Measurements from ENCODE around the gene BPIFB6. TPM values are rescaled to one million over a fixed set of nuclear protein-coding genes. Genes with fewer than 3 reads are reported as not detected.

The BPIFB6 gene
- polyA plus RNA-seq, 1 donor (not counting 4 experiments of a cell fraction or from before 2014, with no cell fraction given), result not detected

DNA sequence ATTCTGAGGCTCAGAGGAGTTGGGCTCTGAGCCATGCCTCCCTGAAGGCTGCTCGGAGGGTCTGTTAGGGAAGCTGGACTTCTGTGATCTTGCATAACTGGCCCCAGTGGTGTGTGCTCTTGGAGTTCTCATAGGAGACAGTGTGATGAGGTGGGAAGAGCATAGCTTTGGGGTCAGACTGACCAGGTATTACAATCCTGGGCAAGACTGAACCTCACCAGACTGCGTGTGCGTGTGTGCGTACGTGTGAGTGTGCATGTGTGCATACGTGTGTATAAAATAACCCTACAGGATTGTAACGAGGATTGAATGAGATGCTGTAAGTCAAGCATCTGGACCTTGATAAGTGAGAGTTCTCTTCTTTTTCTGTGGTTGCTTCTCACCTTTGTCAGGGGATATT lies 13.9 kb upstream of the BPIFB6 start:
- no peak overlapping the region for H3K4me3 ChIP-seq (ENCODE audit: control insufficient read depth in 2 of 3, extremely low read depth in 1 of 3, insufficient read depth in 2 of 3, low read depth in 1 of 3, low read length in 3 of 3)
- H2AFZ ChIP-seq (ENCODE audit: control insufficient read depth, low read length), result no peak overlapping the region
- H3K27me3 ChIP-seq (ENCODE audit: control insufficient read depth, extremely low read depth, insufficient read depth, low read length), result no peaks in the 10 kb centered on the region
- H3K9ac ChIP-seq (ENCODE audit: control insufficient read depth, extremely low read depth, insufficient read depth, low read length), result no peak overlapping the region
- no peaks in the 10 kb centered on the region for H3K9me1 ChIP-seq (ENCODE audit: control insufficient read depth, extremely low read depth, insufficient read depth, low read length)
- DNase-seq (ENCODE audit: low read depth, low spot score), result no peak
- no peak overlapping the region for H3K27ac ChIP-seq (ENCODE audit: control insufficient read depth, insufficient read depth, low read length)
- no peaks in the 10 kb centered on the region for H4K20me1 ChIP-seq (ENCODE audit: control insufficient read depth, extremely low read depth, insufficient read depth, low read length)
- H3K36me3 ChIP-seq (ENCODE audit: control insufficient read depth in 2 of 2, extremely low read depth in 1 of 2, insufficient read depth in 2 of 2, low read length in 2 of 2), result no peaks in the 10 kb centered on the region
- TF ChIP-seq CTCF (optimal IDR thresholded peaks at IDR 0.05 in 1 of 3, IDR thresholded peaks at IDR 0.05 in 1 of 3, conservative IDR thresholded peaks at IDR 0.05 in 1 of 3; ENCODE audit: extremely low read depth in 1 of 3, insufficient read depth in 2 of 3, low read length in 3 of 3), result no peak
- no peak for TF ChIP-seq EZH2 (IDR thresholded peaks at IDR 0.05; ENCODE audit: low read length)
- no peak for FAIRE-seq
- no peaks in the 10 kb centered on the region for H3K79me2 ChIP-seq (ENCODE audit: control insufficient read depth, insufficient read depth, low read length)
- no peak overlapping the region for H3K4me2 ChIP-seq (ENCODE audit: control insufficient read depth, extremely low read depth, insufficient read depth, low read depth, low read length)
- dilution Hi-C loops (cut with MboI; ENCODE audit: extremely low pct_ligation_motif_present, low sequenced_read_pairs), result no loop called here
- no peaks in the 10 kb centered on the region for H3K9me3 ChIP-seq (ENCODE audit: control insufficient read depth, low read depth, low read length)
- H3K4me1 ChIP-seq (ENCODE audit: control insufficient read depth, extremely low read depth, insufficient read depth, low read length), result no peaks in the 10 kb centered on the region

DNA sequence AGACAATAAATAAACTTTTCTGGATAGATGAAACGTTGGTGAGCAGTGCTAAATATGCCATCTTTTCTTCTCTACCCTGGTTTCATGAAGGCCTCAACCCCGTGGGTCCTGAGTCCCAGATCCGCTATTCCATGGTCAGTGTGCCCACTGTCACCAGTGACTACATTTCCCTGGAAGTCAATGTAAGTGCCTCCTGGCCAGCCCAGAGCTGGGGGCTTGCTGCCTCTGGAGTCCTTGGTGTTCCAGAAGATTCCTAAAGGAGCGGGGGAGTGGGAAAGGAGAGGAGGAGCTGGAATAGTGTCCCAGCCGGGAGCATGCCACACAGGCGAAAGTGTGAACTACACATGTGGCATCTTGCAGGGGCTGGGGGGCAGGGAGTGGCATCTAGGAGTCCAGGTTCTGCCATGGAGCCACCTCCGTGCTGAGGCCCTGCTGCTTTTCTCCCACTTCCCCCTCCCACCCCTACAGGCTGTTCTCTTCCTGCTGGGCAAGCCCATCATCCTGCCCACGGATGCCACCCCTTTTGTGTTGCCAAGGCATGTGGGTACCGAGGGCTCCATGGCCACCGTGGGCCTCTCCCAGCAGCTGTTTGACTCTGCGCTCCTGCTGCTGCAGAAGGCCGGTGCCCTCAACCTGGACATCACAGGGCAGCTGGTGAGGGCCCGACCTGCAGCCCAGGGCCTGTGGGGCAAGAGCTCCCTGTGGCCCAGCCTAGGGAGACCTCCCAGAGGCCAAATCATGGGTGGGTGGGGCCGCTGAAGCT lies 13.1 kb upstream of the BPIFB6 start:
- TF ChIP-seq EZH2 (IDR thresholded peaks at IDR 0.05; ENCODE audit: low read length) (no peak), CTCF (optimal IDR thresholded peaks at IDR 0.05 in 1 of 3, IDR thresholded peaks at IDR 0.05 in 1 of 3, conservative IDR thresholded peaks at IDR 0.05 in 1 of 3; ENCODE audit: extremely low read depth in 1 of 3, insufficient read depth in 2 of 3, low read length in 3 of 3) (no peak)
- DNase-seq (ENCODE audit: low read depth, low spot score) (no peak), FAIRE-seq (no peak)
- Histone ChIP-seq H4K20me1 (ENCODE audit: control insufficient read depth, extremely low read depth, insufficient read depth, low read length) (no peaks in the 10 kb centered on the region), H3K27ac (ENCODE audit: control insufficient read depth, insufficient read depth, low read length) (no peak overlapping the region), H3K4me1 (ENCODE audit: control insufficient read depth, extremely low read depth, insufficient read depth, low read length) (no peaks in the 10 kb centered on the region), H3K79me2 (ENCODE audit: control insufficient read depth, insufficient read depth, low read length) (no peaks in the 10 kb centered on the region), H3K4me2 (ENCODE audit: control insufficient read depth, extremely low read depth, insufficient read depth, low read depth, low read length) (no peak overlapping the region), H3K36me3 (ENCODE audit: control insufficient read depth in 2 of 2, extremely low read depth in 1 of 2, insufficient read depth in 2 of 2, low read length in 2 of 2) (no peaks in the 10 kb centered on the region), H3K27me3 (ENCODE audit: control insufficient read depth, extremely low read depth, insufficient read depth, low read length) (no peaks in the 10 kb centered on the region), H2AFZ (ENCODE audit: control insufficient read depth, low read length) (no peak overlapping the region), H3K9me3 (ENCODE audit: control insufficient read depth, low read depth, low read length) (no peaks in the 10 kb centered on the region), H3K9me1 (ENCODE audit: control insufficient read depth, extremely low read depth, insufficient read depth, low read length) (no peaks in the 10 kb centered on the region), H3K9ac (ENCODE audit: control insufficient read depth, extremely low read depth, insufficient read depth, low read length) (no peak overlapping the region), H3K4me3 (ENCODE audit: control insufficient read depth in 2 of 3, extremely low read depth in 1 of 3, insufficient read depth in 2 of 3, low read depth in 1 of 3, low read length in 3 of 3) (no peak overlapping the region)
- dilution Hi-C loops (cut with MboI; ENCODE audit: extremely low pct_ligation_motif_present, low sequenced_read_pairs), result no loop called here

Data from keratinocyte (primary cell).